ENCODE data around the gene DCTD.

Gene DCTD

DNA sequence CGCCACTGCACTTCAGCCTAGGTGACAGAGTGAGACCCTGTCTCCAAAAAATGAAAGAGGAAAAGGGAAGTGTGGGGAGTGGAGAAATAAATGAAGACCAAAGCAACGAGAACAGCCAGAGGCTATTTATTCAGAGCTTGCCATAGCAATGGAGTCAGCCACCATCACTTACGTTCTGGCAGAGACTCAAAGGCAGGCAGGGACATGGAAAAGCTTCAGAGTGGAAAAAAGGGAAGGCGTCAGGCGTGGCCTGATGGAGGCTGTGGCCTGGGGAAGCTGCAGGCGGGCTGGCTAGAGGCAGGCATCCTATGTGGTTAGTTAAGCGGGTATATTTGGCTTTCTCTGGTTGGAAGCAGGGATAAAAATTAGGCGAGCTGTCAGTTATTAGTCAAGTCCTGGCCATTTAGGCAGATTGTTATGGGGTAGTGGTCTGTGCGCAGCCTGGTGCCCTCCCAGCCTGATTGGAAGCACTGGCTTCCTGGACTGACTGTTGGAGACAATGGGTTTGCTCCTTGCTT, 73.3 kb downstream of the DCTD start (continued):
- TF ChIP-seq ZBTB44 (tag by site-specific recombination; IDR thresholded peaks at IDR 0.05) (no peak), ZNF555 (tag by site-specific recombination; conservative IDR thresholded peaks at IDR 0.05) (no peak), ZNF175 (tag by site-specific recombination; IDR thresholded peaks at IDR 0.05) (no peak), ZNF704 (tag by site-specific recombination; IDR thresholded peaks at IDR 0.05) (no peak), ZNF426 (tag by site-specific recombination; IDR thresholded peaks at IDR 0.05) (no peak), ZSCAN23 (tag by site-specific recombination; IDR thresholded peaks at IDR 0.05) (no peak), ZNF626 (tag by site-specific recombination; IDR thresholded peaks at IDR 0.05) (no peak), ZNF248 (tag by site-specific recombination; IDR thresholded peaks at IDR 0.05) (no peak)
- TF ChIP-seq, protein P1, sequence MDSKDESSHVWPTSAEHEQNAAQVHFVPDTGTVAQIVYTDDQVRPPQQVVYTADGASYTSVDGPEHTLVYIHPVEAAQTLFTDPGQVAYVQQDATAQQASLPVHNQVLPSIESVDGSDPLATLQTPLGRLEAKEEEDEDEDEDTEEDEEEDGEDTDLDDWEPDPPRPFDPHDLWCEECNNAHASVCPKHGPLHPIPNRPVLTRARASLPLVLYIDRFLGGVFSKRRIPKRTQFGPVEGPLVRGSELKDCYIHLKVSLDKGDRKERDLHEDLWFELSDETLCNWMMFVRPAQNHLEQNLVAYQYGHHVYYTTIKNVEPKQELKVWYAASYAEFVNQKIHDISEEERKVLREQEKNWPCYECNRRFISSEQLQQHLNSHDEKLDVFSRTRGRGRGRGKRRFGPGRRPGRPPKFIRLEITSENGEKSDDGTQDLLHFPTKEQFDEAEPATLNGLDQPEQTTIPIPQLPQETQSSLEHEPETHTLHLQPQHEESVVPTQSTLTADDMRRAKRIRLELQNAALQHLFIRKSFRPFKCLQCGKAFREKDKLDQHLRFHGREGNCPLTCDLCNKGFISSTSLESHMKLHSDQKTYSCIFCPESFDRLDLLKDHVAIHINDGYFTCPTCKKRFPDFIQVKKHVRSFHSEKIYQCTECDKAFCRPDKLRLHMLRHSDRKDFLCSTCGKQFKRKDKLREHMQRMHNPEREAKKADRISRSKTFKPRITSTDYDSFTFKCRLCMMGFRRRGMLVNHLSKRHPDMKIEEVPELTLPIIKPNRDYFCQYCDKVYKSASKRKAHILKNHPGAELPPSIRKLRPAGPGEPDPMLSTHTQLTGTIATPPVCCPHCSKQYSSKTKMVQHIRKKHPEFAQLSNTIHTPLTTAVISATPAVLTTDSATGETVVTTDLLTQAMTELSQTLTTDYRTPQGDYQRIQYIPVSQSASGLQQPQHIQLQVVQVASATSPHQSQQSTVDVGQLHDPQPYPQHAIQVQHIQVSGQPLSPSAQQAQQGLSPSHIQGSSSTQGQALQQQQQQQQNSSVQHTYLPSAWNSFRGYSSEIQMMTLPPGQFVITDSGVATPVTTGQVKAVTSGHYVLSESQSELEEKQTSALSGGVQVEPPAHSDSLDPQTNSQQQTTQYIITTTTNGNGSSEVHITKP (tag by site-specific recombination; IDR thresholded peaks at IDR 0.05): no peak
- TF ChIP-seq, protein P2, sequence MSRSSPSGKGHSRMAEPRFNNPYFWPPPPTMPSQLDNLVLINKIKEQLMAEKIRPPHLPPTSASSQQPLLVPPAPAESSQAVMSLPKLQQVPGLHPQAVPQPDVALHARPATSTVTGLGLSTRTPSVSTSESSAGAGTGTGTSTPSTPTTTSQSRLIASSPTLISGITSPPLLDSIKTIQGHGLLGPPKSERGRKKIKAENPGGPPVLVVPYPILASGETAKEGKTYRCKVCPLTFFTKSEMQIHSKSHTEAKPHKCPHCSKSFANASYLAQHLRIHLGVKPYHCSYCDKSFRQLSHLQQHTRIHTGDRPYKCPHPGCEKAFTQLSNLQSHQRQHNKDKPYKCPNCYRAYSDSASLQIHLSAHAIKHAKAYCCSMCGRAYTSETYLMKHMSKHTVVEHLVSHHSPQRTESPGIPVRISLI (tag by site-specific recombination; IDR thresholded peaks at IDR 0.05): no peak

GRCh38 chr4:182842759-182843390, 74.3 kb downstream of the DCTD start:
- Histone ChIP-seq H3K4me3 (ENCODE audit: low read depth, low read length) (no peak overlapping the region), H3K27ac (ENCODE audit: extremely low read depth, low read depth, low read length) (no peak overlapping the region), H3K9me3 (ENCODE audit: control insufficient read depth, insufficient read depth, low read depth, low read length) (no peaks in the 10 kb centered on the region), H3K4me1 (ENCODE audit: control insufficient read depth, insufficient read depth, low read length) (no peaks in the 10 kb centered on the region), H3K36me3 (ENCODE audit: control insufficient read depth in 2 of 2, insufficient read depth in 1 of 2, low read length in 2 of 2) (no peaks in the 10 kb centered on the region)
- CTCF ChIA-PET: interaction anchor here (0.7 kb wide), 1 partner anchor 13 kb away, joined by 3 read pairs; no protein-coding TSS in a partner anchor
- POLR2A ChIA-PET: no interaction called here
- TF ChIP-seq FEZF1 (tag by site-specific recombination; IDR thresholded peaks at IDR 0.05) (no peak), PRDM6 (tag by site-specific recombination; IDR thresholded peaks at IDR 0.05) (no peak), PBX3 (CRISPR knock-in tag; IDR thresholded peaks at IDR 0.05) (no peak), SALL2 (tag by site-specific recombination; IDR thresholded peaks at IDR 0.05; ENCODE audit: borderline replicate concordance) (no peak), IKZF3 (tag by site-specific recombination; IDR thresholded peaks at IDR 0.05) (no peak), ZNF169 (tag by site-specific recombination; IDR thresholded peaks at IDR 0.05) (no peak), ZNF202 (tag by site-specific recombination; IDR thresholded peaks at IDR 0.05; ENCODE audit: borderline replicate concordance) (no peak), ZNF626 (tag by site-specific recombination; IDR thresholded peaks at IDR 0.05) (no peak), ZNF223 (tag by site-specific recombination; IDR thresholded peaks at IDR 0.05) (no peak), PATZ1 (tag by site-specific recombination; IDR thresholded peaks at IDR 0.05) (no peak), ZNF121 (tag by site-specific recombination; IDR thresholded peaks at IDR 0.05) (no peak), TRIM28 (IDR thresholded peaks at IDR 0.05; ENCODE audit: borderline replicate concordance, low read length) (no peak)
- TF ChIP-seq, protein P2 (tag by site-specific recombination; IDR thresholded peaks at IDR 0.05): no peak
